GM23338 (cell line): ENCODE measurements around the gene EIF2S3. TPM values are rescaled to one million over a fixed set of nuclear protein-coding genes. Genes with fewer than 3 reads are reported as not detected.

Source experiments
- ATAC-seq: fragments of 200-7000 bp; cut with Tn5 transposase; 3 replicates; pipeline ENCODE4 v1.9.1; 2020
- DNase-seq: peaks from one replicate; pipeline ENCODE4 v3.0.0-alpha.2; 2015; ENCODE audit warnings: low spot score
- H2AFZ ChIP-seq: fragments of 200-600 bp; sonication (generic); 2 replicates; pipeline ENCODE4 v1.8.0; 2016; ENCODE audit warnings: antibody characterized with exemption, mild to moderate bottlenecking, moderate library complexity
- H3F3A ChIP-seq: fragments of 200-600 bp; sonication (generic); replicated peaks from 2 replicates; pipeline ENCODE4 v1.8.0; 2017; ENCODE audit warnings: antibody characterized with exemption, mixed run types, low read depth
- H3K27ac ChIP-seq: fragments of 200-600 bp; sonication (generic); 2 replicates; pipeline ENCODE4 v1.6.1; 2016; ENCODE audit warnings: low read depth
- H3K27me3 ChIP-seq: fragments of 200-600 bp; sonication (generic); 2 replicates; pipeline ENCODE4 v1.8.0; 2016; ENCODE audit warnings: mild to moderate bottlenecking, mixed run types, moderate library complexity; ENCODE audit not compliant: insufficient read depth
- H3K36me3 ChIP-seq: fragments of 200-600 bp; sonication (generic); 2 replicates; pipeline ENCODE4 v1.8.0; 2016; ENCODE audit warnings: mild to moderate bottlenecking; ENCODE audit not compliant: insufficient read depth
- H3K4me1 ChIP-seq: fragments of 200-600 bp; sonication (generic); 2 replicates; pipeline ENCODE4 v1.8.0; 2016; ENCODE audit warnings: mild to moderate bottlenecking, moderate library complexity; ENCODE audit not compliant: insufficient read depth
- H3K4me2 ChIP-seq: fragments of 200-600 bp; sonication (generic); 2 replicates; pipeline ENCODE4 v1.7.1; 2017; ENCODE audit warnings: mixed run types
- H3K4me3 ChIP-seq: fragments of 200-600 bp; sonication (generic); 2 replicates; pipeline ENCODE4 v1.6.1; 2016; ENCODE audit warnings: mixed run types
- H3K79me2 ChIP-seq: fragments of 200-600 bp; sonication (generic); replicated peaks from 2 replicates; pipeline ENCODE4 v1.8.0; 2017; ENCODE audit warnings: mild to moderate bottlenecking; ENCODE audit not compliant: insufficient read depth
- H3K9me2 ChIP-seq: fragments of 200-600 bp; sonication (generic); 2 replicates; pipeline ENCODE4 v1.8.0; 2017; ENCODE audit not compliant: insufficient read depth
- H4K20me1 ChIP-seq: fragments of 200-600 bp; sonication (generic); replicated peaks from 2 replicates; pipeline ENCODE4 v1.8.0; 2017; ENCODE audit warnings: mild to moderate bottlenecking; ENCODE audit not compliant: insufficient read depth
- H3K27ac Mint-ChIP-seq: 2 replicates; pipeline ENCODE4 v1.8.0; 2020; ENCODE audit warnings: inconsistent platforms, mild to moderate bottlenecking, moderate library complexity, mixed read lengths
- H3K27me3 Mint-ChIP-seq: 3 replicates; pipeline ENCODE4 v1.8.0; 2022; ENCODE audit warnings: low read depth, mild to moderate bottlenecking, moderate library complexity, mixed read lengths, inconsistent platforms; ENCODE audit not compliant: insufficient read depth, poor library complexity
- H3K36me3 Mint-ChIP-seq: 3 replicates; pipeline ENCODE4 v1.8.0; 2021; ENCODE audit warnings: low read depth, mild to moderate bottlenecking, inconsistent platforms, moderate library complexity, mixed read lengths
- H3K4me1 Mint-ChIP-seq: 3 replicates; pipeline ENCODE4 v1.8.0; 2020; ENCODE audit warnings: mild to moderate bottlenecking, inconsistent platforms, mixed read lengths
- H3K4me3 Mint-ChIP-seq: 3 replicates; pipeline ENCODE4 v1.8.0; 2021; ENCODE audit warnings: moderate library complexity, mild to moderate bottlenecking, inconsistent platforms, mixed read lengths
- H3K9me3 Mint-ChIP-seq: 3 replicates; pipeline ENCODE4 v1.8.0; 2020; ENCODE audit warnings: moderate library complexity, mild to moderate bottlenecking, inconsistent platforms, mixed read lengths
- CREB1 ChIP-seq: fragments of 250-450 bp; sonication (Bioruptor Pico); IDR thresholded peaks from 2 replicates; pipeline ENCODE4 v1.5.0; 2020; ENCODE audit warnings: low read depth, mild to moderate bottlenecking, moderate library complexity
- CTCF ChIP-seq, 2 experiments: fragments of 200-600 bp in 1 of 2; sonication (generic) in 1 of 2; conservative IDR thresholded peaks; 2 replicates each; pipeline versions ENCODE4 v1.5.1 to v1.6.1; 2016 to 2017; ENCODE audit warnings: antibody characterized with exemption in 2 of 2, low read depth in 2 of 2, mild to moderate bottlenecking in 2 of 2, moderate library complexity in 1 of 2
- ETS1 ChIP-seq: IDR thresholded peaks from 2 replicates; pipeline ENCODE4 v1.6.1; 2016; ENCODE audit warnings: antibody characterized with exemption
- EZH2 ChIP-seq: fragments of 200-600 bp; sonication (generic); IDR thresholded peaks from one replicate; pipeline ENCODE4 v1.8.0; 2017; ENCODE audit warnings: antibody characterized with exemption, mild to moderate bottlenecking, low read depth; ENCODE audit not compliant: unreplicated experiment
- EZH2phosphoT487 ChIP-seq: fragments of 200-600 bp; sonication (generic); IDR thresholded peaks from one replicate; pipeline ENCODE4 v1.8.1; 2018; ENCODE audit warnings: antibody characterized with exemption; ENCODE audit not compliant: unreplicated experiment
- JUNB ChIP-seq: IDR thresholded peaks from one replicate; pipeline ENCODE4 v1.6.1; 2016; ENCODE audit warnings: antibody characterized with exemption; ENCODE audit not compliant: unreplicated experiment
- NANOG ChIP-seq: IDR thresholded peaks from 2 replicates; pipeline ENCODE4 v1.6.1; 2016; ENCODE audit warnings: antibody characterized with exemption, borderline replicate concordance
- POLR2AphosphoS5 ChIP-seq: IDR thresholded peaks from 2 replicates; pipeline ENCODE4 v1.6.1; 2016; ENCODE audit warnings: antibody characterized with exemption, low read depth
- REST ChIP-seq: IDR thresholded peaks from one replicate; pipeline ENCODE4 v1.6.1; 2018; ENCODE audit warnings: antibody characterized with exemption; ENCODE audit not compliant: unreplicated experiment
- STAT1 ChIP-seq: IDR thresholded peaks from one replicate; pipeline ENCODE4 v1.6.1; 2016; ENCODE audit warnings: antibody characterized with exemption; ENCODE audit not compliant: unreplicated experiment
- ZNF114 ChIP-seq: fragments of 250-450 bp; sonication (Bioruptor Pico); IDR thresholded peaks from 2 replicates; pipeline ENCODE4 v1.5.0; 2020; ENCODE audit warnings: mild to moderate bottlenecking, moderate library complexity
- ZNF331 ChIP-seq: fragments of 250-450 bp; sonication (Bioruptor Pico); IDR thresholded peaks from 2 replicates; pipeline ENCODE4 v1.5.0; 2020; ENCODE audit warnings: low read depth, mild to moderate bottlenecking, moderate library complexity
- ZNF462 ChIP-seq: fragments of 250-450 bp; sonication (Bioruptor Pico); IDR thresholded peaks from 2 replicates; pipeline ENCODE4 v1.5.0; 2020; ENCODE audit warnings: mild to moderate bottlenecking, moderate library complexity
- polyA plus RNA-seq: library from polyadenylated mRNA; unstranded; fragments of >200 nt; fragmentation: Nextera tagmentation; extraction: Ambion mirVana; gene quantifications from 2 replicates; pipeline ENCODE4 v1.2.1, GENCODE V29; 2016
- total RNA-seq: library from RNA; depleted of rRNA; stranded (reverse); fragments of >200 nt; shearing (Covaris generic); gene quantifications from 2 replicates; pipeline ENCODE4 v1.2.3, GENCODE V29; 2014

The EIF2S3 gene
- total and polyA plus RNA-seq, 2 experiments from 2014 or later = 90.5 to 323 TPM

- no peaks in the 10 kb centered on the region for H3K27me3 ChIP-seq
- no peaks in the 10 kb centered on the region for H3K4me1 ChIP-seq
- ATAC-seq (no peak), DNase-seq (no peak)
- H4K20me1 ChIP-seq = no peaks in the 10 kb centered on the region
- no peaks in the 10 kb centered on the region for H3F3A ChIP-seq
- H3K27ac ChIP-seq = no peak overlapping the region
- H3K27ac Mint-ChIP-seq = no peak overlapping the region
- TF ChIP-seq ETS1 = no peak
- no peak for TF ChIP-seq ZNF114
- TF ChIP-seq JUNB = no peak
- TF ChIP-seq NANOG = no peak
- no peak for TF ChIP-seq REST
- TF ChIP-seq POLR2AphosphoS5 = no peak
- TF ChIP-seq ZNF462 (CRISPR knock-in tag) = no peak
- TF ChIP-seq EZH2 = no peak
- no peak for TF ChIP-seq ZNF331
- no peak for TF ChIP-seq CREB1 (CRISPR knock-in tag)
- no peak for TF ChIP-seq EZH2phosphoT487
- TF ChIP-seq CTCF (conservative IDR thresholded peaks at IDR 0.05; ENCODE audit: low read depth in 2 of 2) = no peak
- TF ChIP-seq STAT1 = no peak
- peaks cover 1% of the 10 kb centered on the region for H3K27me3 Mint-ChIP-seq
- H3K36me3 Mint-ChIP-seq = no peaks in the 10 kb centered on the region
- no peaks in the 10 kb centered on the region for H3K9me3 Mint-ChIP-seq
- no peak overlapping the region for H3K4me3 ChIP-seq
- H3K36me3 ChIP-seq = no peaks in the 10 kb centered on the region
- no peaks in the 10 kb centered on the region for H3K9me2 ChIP-seq
- no peaks in the 10 kb centered on the region for H3K79me2 ChIP-seq
- H3K4me3 Mint-ChIP-seq = no peak overlapping the region
- H3K4me1 Mint-ChIP-seq = no peaks in the 10 kb centered on the region
- H3K4me2 ChIP-seq = no peak overlapping the region
- no peak overlapping the region for H2AFZ ChIP-seq
Measured at GRCh38 chrX:24113181-24113580, 58.4 kb downstream of the EIF2S3 start.
